ENCODE data around the gene KLK14. TPM values are rescaled to one million over a fixed set of nuclear protein-coding genes. Genes with fewer than 3 reads are reported as not detected.

The KLK14 gene
- total RNA-seq, 1 experiment from 2014 or later = 0.26 TPM

DNA sequence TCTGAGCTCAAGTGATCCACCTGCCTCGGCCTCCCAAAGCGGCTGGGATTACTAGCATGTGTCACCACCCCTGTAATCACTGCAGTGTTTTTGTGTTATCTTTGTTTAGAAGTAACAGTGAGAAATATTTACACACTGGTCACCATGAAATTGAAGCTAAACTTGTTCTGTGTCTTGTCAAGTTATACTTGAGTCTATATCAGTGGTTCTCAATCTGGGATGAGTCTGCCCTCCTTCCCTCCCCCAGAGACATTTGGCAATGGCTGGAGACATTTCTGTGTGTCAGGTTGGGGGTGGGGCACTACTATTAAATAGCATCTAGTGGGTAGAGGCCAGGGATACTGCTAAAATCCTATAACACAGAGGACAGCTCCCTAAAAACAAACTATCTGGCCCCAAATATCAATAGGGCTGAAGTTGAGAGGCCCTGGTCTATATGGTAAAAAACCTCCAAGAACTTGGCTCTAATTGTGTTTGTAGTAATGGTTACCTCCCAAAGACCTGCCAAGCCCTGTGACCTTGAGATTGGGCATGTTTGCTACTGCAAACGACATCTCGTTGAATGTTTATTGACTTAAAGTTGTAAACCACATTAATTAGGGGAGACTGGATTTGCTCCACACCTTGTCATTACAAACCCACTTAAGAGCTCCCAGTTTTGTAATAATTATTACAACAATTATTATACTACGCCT lies 18.6 kb upstream of the KLK14 start:
- TF ChIP-seq, protein P1, sequence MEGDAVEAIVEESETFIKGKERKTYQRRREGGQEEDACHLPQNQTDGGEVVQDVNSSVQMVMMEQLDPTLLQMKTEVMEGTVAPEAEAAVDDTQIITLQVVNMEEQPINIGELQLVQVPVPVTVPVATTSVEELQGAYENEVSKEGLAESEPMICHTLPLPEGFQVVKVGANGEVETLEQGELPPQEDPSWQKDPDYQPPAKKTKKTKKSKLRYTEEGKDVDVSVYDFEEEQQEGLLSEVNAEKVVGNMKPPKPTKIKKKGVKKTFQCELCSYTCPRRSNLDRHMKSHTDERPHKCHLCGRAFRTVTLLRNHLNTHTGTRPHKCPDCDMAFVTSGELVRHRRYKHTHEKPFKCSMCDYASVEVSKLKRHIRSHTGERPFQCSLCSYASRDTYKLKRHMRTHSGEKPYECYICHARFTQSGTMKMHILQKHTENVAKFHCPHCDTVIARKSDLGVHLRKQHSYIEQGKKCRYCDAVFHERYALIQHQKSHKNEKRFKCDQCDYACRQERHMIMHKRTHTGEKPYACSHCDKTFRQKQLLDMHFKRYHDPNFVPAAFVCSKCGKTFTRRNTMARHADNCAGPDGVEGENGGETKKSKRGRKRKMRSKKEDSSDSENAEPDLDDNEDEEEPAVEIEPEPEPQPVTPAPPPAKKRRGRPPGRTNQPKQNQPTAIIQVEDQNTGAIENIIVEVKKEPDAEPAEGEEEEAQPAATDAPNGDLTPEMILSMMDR (conservative IDR thresholded peaks at IDR 0.05) = no peak
- Histone ChIP-seq H3K27ac (ENCODE audit: insufficient read length, low read depth, low read length) (no peak overlapping the region), H2BK120ac (ENCODE audit: low read depth, low read length, poor library complexity, severe bottlenecking) (no peak overlapping the region), H2BK15ac (ENCODE audit: low read depth, low read length) (no peak overlapping the region), H3K18ac (ENCODE audit: insufficient read length, low read depth, low read length) (no peak overlapping the region), H3K9ac (ENCODE audit: extremely low read depth, insufficient read length, low read length) (no peak overlapping the region), H2BK20ac (ENCODE audit: low read depth, low read length, poor library complexity, severe bottlenecking) (no peak overlapping the region), H3T11ph (ENCODE audit: low read length) (no peak overlapping the region), H2AFZ (ENCODE audit: low read length) (no peak overlapping the region), H3K79me1 (ENCODE audit: insufficient read depth, low read depth, low read length, poor library complexity, severe bottlenecking) (no peaks in the 10 kb centered on the region), H3K27me3 (ENCODE audit: insufficient read depth, low read length) (no peaks in the 10 kb centered on the region), H3K9me3 (ENCODE audit: control insufficient read depth, low read depth, low read length) (no peaks in the 10 kb centered on the region), H4K91ac (ENCODE audit: insufficient read length, low read depth, low read length) (no peak overlapping the region), H3K14ac (ENCODE audit: insufficient read depth, low read length) (no peak overlapping the region), H2AK5ac (ENCODE audit: insufficient read length, low read length) (no peak overlapping the region), H2BK5ac (ENCODE audit: insufficient read length, low read length) (no peak overlapping the region), H4K20me1 (ENCODE audit: control insufficient read depth, insufficient read depth, insufficient read length) (no peaks in the 10 kb centered on the region), H3K23me2 (ENCODE audit: insufficient read length, low read depth, low read length, poor library complexity, severe bottlenecking) (no peaks in the 10 kb centered on the region), H3K4me2 (ENCODE audit: insufficient read depth, insufficient read length, low read length) (no peak overlapping the region), H3K4me1 (ENCODE audit: insufficient read depth, low read length) (no peaks in the 10 kb centered on the region), H3K4ac (ENCODE audit: low read depth, low read length) (no peak overlapping the region), H3K23ac (ENCODE audit: insufficient read length, low read depth, low read length) (no peak overlapping the region), H2BK12ac (ENCODE audit: insufficient read length, low read depth, low read length) (no peak overlapping the region), H3K79me2 (ENCODE audit: insufficient read depth, low read length) (no peaks in the 10 kb centered on the region), H4K5ac (ENCODE audit: insufficient read length, low read depth, low read length) (no peak overlapping the region), H3K56ac (ENCODE audit: insufficient read length, low read depth, low read length) (no peak overlapping the region), H4K8ac (replicated peaks; ENCODE audit: insufficient read length, low read depth, low read length) (no peak overlapping the region)
- Mint-ChIP-seq H3K27me3 (ENCODE audit: low read depth) (no peaks in the 10 kb centered on the region), H3K4me1 (0 out of 4 replicates have a peak, but pooled peaks cover 0 to 3% of the 10 kb centered on the region in 2 experiments), H3K9me3 (no peaks in the 10 kb centered on the region), H3K36me3 (ENCODE audit: insufficient read depth in 1 of 3, low read depth in 3 of 3) (peaks cover 4 to 29% (median 6%) of the 10 kb centered on the region in 3 experiments; a peak in 4 of 7 replicates), H3K27ac (peak overlapping the region in 1 of 3 experiments; percentile 34; a peak in 2 of 7 replicates), H3K4me3 (no peak overlapping the region)
- WGBS (ENCODE audit: extremely low coverage, insufficient read length, low lambda C conversion rate) = no CpG with 5 or more reads among the region's 5 CpGs
- DNase-seq = no peak

Measured in H9 (cell line).